Aorta (tissue), 5 donors: ENCODE results near the gene CPED1. TPM values are rescaled to one million over a fixed set of nuclear protein-coding genes. Genes with fewer than 3 reads are reported as not detected.
"Not testable (repeated sequence)": the region's sequence is repeated elsewhere in the genome, so short reads cannot be mapped to it uniquely, and the experiment has no call there.

Source experiments
- ATAC-seq: fragments of 200-7000 bp; cut with Tn5 transposase; one replicate; pipeline ENCODE4 v1.9.1; 2022; ENCODE audit warnings: moderate library complexity; ENCODE audit not compliant: low FRiP score
- DNase-seq, 2 donors: peaks; one replicate each; pipeline ENCODE4 v3.0.0-alpha.2; 2020
- H3K27ac ChIP-seq, 2 donors: one replicate each; pipeline ENCODE4 v1.5.1; 2013; ENCODE audit warnings: low read length in 2 of 2, mild to moderate bottlenecking in 2 of 2, moderate library complexity in 2 of 2, control low read depth in 1 of 2, inconsistent platforms in 1 of 2, low read depth in 1 of 2
- H3K27me3 ChIP-seq, 2 donors: one replicate each; pipeline ENCODE4 v1.6.1; 2013; ENCODE audit warnings: control low read depth in 1 of 2, low read length in 1 of 2, mild to moderate bottlenecking in 1 of 2, moderate library complexity in 1 of 2; ENCODE audit not compliant: insufficient read depth in 2 of 2, control insufficient read depth in 1 of 2
- H3K36me3 ChIP-seq, 2 donors: one replicate each; pipeline ENCODE4 v1.6.1; 2013; ENCODE audit warnings: control low read depth in 1 of 2, low read length in 1 of 2, mild to moderate bottlenecking in 1 of 2; ENCODE audit not compliant: insufficient read depth in 2 of 2, control insufficient read depth in 1 of 2
- H3K4me1 ChIP-seq, 2 donors: one replicate each; pipeline ENCODE4 v1.6.1; 2013; ENCODE audit warnings: low read length in 2 of 2, control low read depth in 1 of 2, mild to moderate bottlenecking in 1 of 2, moderate library complexity in 1 of 2; ENCODE audit not compliant: insufficient read depth in 2 of 2, control insufficient read depth in 1 of 2
- H3K4me3 ChIP-seq, 2 donors: one replicate each; pipeline ENCODE4 v1.5.1; 2013; ENCODE audit warnings: low read length in 2 of 2, control low read depth in 1 of 2, mild to moderate bottlenecking in 1 of 2
- H3K9me3 ChIP-seq: one replicate; pipeline ENCODE4 v1.6.1; 2013; ENCODE audit warnings: mild to moderate bottlenecking, low read length; ENCODE audit not compliant: control insufficient read depth
- WGBS, 2 donors: extraction: QIAGEN DNeasy Blood & Tissue Kit; methylation state at CpG; one replicate each; pipeline ENCODE4 v1.1.7; 2013; 5-methylcytosine and 5-hydroxymethylcytosine counted together
- intact Hi-C, 2 donors: fragments of 100-400 bp; cut with DNase I; formaldehyde crosslinking; loops; one replicate each; pipeline versions ENCODE4 v1.14.2 to v1.15.0; 2022
- polyA plus RNA-seq, 2 donors: library from polyadenylated mRNA; stranded (reverse); fragments of 200-250 nt; gene quantifications; one replicate each; pipeline ENCODE4 v1.2.3, GENCODE V29; 2013
- total RNA-seq, 2 donors: library from RNA; stranded (reverse); fragmentation: NEBNext Ultra II Directional; extraction: Animal tissue kit (Norgen Biotek cat#: 25700); gene quantifications; one replicate each; pipeline ENCODE4 v1.2.1, GENCODE V29; 2021
- donor health status: healthy with polysubstance abuse.
- donor health status: Bipolar disorder and iron deficiency.
- donor health status: DM: no; HTN: no; CAD: no.
- donor health status: DM: no; HTN: no; CAD: no.
- donor health status: DM: yes; HTN: yes; CAD: no.

Gene CPED1
- total and polyA plus RNA-seq, 4 donors, result 35.3 to 201 (median 79.0) TPM

DNA sequence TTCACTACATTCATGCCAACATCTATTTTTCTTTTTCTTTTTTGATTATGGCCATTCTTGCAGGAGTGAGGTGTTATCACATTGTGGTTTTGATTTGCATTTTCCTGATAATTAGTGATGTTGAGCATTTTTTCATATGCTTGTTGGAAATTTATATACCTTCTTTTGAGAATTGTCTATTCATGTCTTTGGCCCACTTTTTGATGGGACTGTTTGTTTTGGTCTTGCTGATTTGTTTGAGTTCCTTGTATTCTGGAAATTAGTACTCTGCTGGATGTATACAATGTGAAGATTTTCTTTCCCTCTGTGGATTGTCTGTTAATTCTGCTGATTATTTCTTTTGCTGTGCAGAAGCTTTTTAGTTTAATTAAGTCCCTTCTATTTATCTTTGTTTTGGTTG is 48.3 kb downstream of the CPED1 start:
- DNase-seq, H3K4me3 ChIP-seq, ATAC-seq, H3K4me1 ChIP-seq, H3K9me3 ChIP-seq, H3K27me3 ChIP-seq, H3K27ac ChIP-seq, H3K36me3 ChIP-seq: not testable (repeated sequence)
- intact Hi-C loops, result loop anchor here in 1 of 2 donors (5.0 kb wide), 1 partner anchor 44 kb away; no protein-coding TSS in a partner anchor

- not testable (repeated sequence) for ATAC-seq, H3K4me3 ChIP-seq, H3K4me1 ChIP-seq, H3K27ac ChIP-seq, H3K27me3 ChIP-seq, H3K36me3 ChIP-seq, H3K9me3 ChIP-seq, DNase-seq
- intact Hi-C loops, result loop anchor here in 1 of 2 donors (5.0 kb wide), 1 partner anchor 45 kb away; no protein-coding TSS in a partner anchor
- 91 to 95% methylated on average over 2 of the region's 2 CpGs for WGBS, 2 donors
Observed at GRCh38 chr7:121037329-121037728, 48.8 kb downstream of the CPED1 start.

DNA sequence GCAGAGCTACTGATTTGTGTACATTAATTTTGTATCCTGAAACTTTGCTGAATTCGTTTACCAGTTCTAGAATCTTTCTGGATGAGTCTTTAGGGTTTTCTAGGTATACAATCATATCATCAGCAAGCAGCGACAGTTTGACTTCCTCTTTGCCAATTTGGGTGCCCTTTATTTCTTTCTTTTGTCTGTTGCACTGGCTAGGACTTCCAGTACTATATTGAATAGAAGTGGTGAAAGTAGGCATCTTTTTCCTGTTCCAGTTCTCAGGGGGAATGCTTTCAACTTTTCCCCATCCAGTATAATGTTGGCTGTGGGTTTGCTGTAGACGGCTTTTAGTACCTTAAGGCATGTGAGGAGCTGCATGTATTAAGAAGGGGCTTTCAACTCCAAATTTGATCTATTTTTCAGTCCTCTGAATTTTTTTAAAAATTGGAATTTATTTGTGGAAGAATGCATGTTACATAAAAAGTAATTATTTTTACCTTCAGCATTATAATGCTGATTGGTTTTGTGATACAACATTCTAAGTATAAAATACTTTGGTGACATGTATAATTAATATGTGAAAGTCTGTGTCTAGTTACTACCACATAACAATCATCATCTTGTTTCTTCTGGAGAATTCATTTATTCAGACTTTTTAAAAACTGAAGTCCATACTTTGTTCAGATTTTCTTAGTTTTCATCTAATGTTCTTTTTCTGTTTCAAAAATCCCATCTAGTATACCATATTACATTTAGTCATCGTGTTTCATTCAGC is 49.6 kb downstream of the CPED1 start:
- peaks cover 0 to 5% of the 10 kb centered on the region in 2 donors for H3K4me1 ChIP-seq
- 75 to 76% methylated on average over 4 of the region's 4 CpGs for WGBS, 2 donors
- H3K27me3 ChIP-seq, result no peaks in the 10 kb centered on the region
- H3K27ac ChIP-seq, result no peak overlapping the region
- intact Hi-C loops, result loop anchor here in 1 of 2 donors (5.0 kb wide), 1 partner anchor 46 kb away; no protein-coding TSS in a partner anchor
- H3K9me3 ChIP-seq, result no peaks in the 10 kb centered on the region
- H3K36me3 ChIP-seq, result no peaks in the 10 kb centered on the region
- ATAC-seq (no peak), DNase-seq (no peak)
- H3K4me3 ChIP-seq, result no peak overlapping the region

DNA sequence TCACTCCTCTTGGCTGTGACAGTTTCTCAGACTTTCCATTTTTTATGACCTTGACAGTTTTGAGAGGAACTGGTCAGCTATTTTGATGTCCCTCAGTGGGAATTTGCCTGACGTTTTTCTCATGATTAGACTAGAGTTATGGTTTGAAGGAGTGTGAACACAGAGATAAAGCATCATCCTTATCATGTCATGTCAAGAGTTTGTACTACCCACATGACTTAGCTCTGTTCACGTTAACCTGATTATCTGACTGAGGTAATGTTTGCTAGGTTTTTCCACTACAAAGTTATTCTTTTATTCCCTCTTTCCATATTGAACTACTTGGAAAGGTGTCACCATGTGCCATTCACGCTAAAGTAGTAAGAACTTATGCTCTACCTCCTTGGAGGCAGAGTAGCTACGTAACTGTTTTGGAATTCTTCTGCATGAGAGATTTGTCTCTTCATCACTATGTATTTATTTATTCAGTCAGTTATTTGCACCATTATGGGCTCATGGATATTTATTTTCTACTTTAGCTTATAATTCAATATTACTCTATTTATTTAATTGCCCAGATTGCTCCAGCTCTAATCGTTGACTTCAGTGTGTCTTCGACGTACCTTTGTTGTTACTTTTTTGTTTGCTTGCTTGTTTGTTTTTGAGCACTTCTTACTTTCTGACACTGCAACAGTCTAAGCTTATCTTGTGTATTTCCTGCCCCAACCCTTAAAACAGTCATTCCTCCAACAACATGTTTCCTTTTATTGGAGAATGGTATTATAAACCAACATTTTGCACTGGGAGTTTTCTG is 50.4 kb downstream of the CPED1 start:
- WGBS, 2 donors, result 69 to 70% methylated on average over 7 of the region's 7 CpGs
- no peak overlapping the region for H3K4me3 ChIP-seq
- H3K27ac ChIP-seq, result no peak overlapping the region
- H3K27me3 ChIP-seq, result no peaks in the 10 kb centered on the region
- peaks cover 2 to 5% of the 10 kb centered on the region in 2 donors for H3K4me1 ChIP-seq
- intact Hi-C loops, result loop anchor here in 1 of 2 donors (5.0 kb wide), 1 partner anchor 47 kb away; no protein-coding TSS in a partner anchor
- DNase-seq, result no peak
- no peak for ATAC-seq
- H3K9me3 ChIP-seq, result no peaks in the 10 kb centered on the region
- no peaks in the 10 kb centered on the region for H3K36me3 ChIP-seq

- ATAC-seq, result no peak
- Histone ChIP-seq H3K4me3 (no peak overlapping the region), H3K9me3 (no peaks in the 10 kb centered on the region), H3K27ac (no peak overlapping the region), H3K27me3 (no peaks in the 10 kb centered on the region), H3K36me3 (no peaks in the 10 kb centered on the region), H3K4me1 (peaks cover 2 to 5% of the 10 kb centered on the region in 2 donors)
- 94% methylated on average over 2 of the region's 2 CpGs for WGBS, 2 donors
- DNase-seq, result no peak
- intact Hi-C loops, result loop anchor here in 1 of 2 donors (5.0 kb wide), 1 partner anchor 47 kb away; no protein-coding TSS in a partner anchor
Observed at GRCh38 chr7:121039510-121039822, 51.0 kb downstream of the CPED1 start.

DNA sequence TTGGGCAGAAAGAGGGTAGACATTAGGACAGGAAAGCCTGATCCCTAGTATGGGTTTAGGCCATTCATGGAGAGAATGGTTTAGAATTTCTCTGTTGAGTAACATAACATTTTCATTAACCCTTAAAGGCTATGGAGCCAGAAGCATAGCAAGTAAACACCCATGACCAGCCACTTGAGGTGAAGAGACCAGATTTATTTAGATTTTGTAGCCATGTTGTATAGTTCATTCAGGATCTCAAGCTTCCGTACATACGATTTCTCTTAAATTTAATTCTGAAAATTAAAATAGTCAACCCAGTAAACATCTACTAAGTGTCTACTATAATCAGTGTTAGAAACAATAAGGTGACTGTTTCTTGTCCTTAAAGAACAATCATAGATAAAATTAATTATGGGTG is 51.5 kb downstream of the CPED1 start:
- Histone ChIP-seq H3K36me3 (no peaks in the 10 kb centered on the region), H3K27me3 (no peaks in the 10 kb centered on the region), H3K9me3 (no peaks in the 10 kb centered on the region), H3K4me3 (no peak overlapping the region), H3K27ac (no peak overlapping the region), H3K4me1 (peaks cover 2 to 5% of the 10 kb centered on the region in 2 donors)
- no peak for DNase-seq
- intact Hi-C loops, result loop anchor here (5.0 kb wide), 2 partner anchors 33 to 48 kb away; no protein-coding TSS in a partner anchor
- ATAC-seq, result no peak
- 97 to 99% methylated on average over 2 of the region's 2 CpGs for WGBS, 2 donors

GRCh38 chr7:121041516-121042148 is 53.1 kb downstream of the CPED1 start:
- ATAC-seq, result no peak
- Histone ChIP-seq H3K4me1 (peaks cover 2 to 5% of the 10 kb centered on the region in 2 donors), H3K27ac (no peak overlapping the region), H3K9me3 (no peaks in the 10 kb centered on the region), H3K4me3 (no peak overlapping the region), H3K27me3 (no peaks in the 10 kb centered on the region), H3K36me3 (no peaks in the 10 kb centered on the region)
- 23 to 26% methylated on average over 6 of the region's 6 CpGs for WGBS, 2 donors
- intact Hi-C loops, result loop anchor here in 1 of 2 donors (5.0 kb wide), 1 partner anchor 34 kb away; no protein-coding TSS in a partner anchor
- no peak for DNase-seq

DNA sequence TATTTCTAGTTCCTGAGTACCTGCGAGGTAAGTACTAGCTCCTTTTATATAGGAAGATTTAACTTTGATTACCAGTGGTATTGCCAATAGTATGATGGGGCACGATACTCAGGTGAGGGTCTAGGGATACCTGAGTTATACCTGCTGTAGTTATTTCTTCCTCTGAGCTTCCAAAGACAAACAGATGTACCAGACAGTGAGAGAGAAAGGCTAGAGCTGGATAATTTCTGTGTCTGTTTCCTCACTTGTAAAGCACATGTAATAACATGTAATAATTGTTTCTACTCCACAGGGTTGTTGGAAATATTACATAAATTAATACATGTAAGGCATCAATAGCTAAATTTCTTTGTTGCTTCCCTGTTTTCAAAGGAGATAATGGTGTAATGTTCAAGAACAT is 53.7 kb downstream of the CPED1 start:
- Histone ChIP-seq H3K9me3 (no peaks in the 10 kb centered on the region), H3K36me3 (no peaks in the 10 kb centered on the region), H3K27me3 (no peaks in the 10 kb centered on the region), H3K27ac (no peak overlapping the region), H3K4me3 (no peak overlapping the region), H3K4me1 (peaks cover 2 to 5% of the 10 kb centered on the region in 2 donors)
- DNase-seq (no peak), ATAC-seq (no peak)
- intact Hi-C loops, result loop anchor here in 1 of 2 donors (5.0 kb wide), 1 partner anchor 35 kb away; no protein-coding TSS in a partner anchor
- WGBS, 2 donors, result 93 to 94% methylated on average over 2 of the region's 2 CpGs
